NCI-H345 treated with DMSO at 0.1 percent for 48 hours (cell line): ENCODE measurements around the gene AGAP3.

Experiments used
- DNase-seq: peaks from one replicate; lab custom pipeline; 2025; ENCODE audit not compliant: unreplicated experiment; lab: John Stamatoyannopoulos, UW

The AGAP3 gene

DNA sequence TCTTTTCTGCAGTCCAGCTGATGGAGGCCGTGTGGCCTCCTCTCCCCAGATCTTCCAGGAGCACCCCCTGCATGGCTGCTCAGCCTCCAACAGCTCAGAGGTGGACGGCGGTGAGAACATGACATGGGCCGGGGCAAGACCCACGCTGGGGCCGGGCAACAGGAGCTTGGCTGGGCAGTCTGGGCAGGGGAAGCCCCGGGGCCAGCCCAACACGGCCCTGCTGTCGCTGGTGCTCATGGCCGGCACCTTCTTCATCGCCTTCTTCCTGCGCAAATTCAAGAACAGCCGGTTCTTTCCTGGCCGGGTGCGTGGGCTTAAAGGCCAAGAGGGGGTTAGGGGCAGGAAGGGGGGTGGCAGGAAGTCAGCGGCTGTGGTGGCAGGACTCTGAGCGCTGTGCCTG is 12.3 kb upstream of the AGAP3 start:
- DNase-seq, result no peak

DNA sequence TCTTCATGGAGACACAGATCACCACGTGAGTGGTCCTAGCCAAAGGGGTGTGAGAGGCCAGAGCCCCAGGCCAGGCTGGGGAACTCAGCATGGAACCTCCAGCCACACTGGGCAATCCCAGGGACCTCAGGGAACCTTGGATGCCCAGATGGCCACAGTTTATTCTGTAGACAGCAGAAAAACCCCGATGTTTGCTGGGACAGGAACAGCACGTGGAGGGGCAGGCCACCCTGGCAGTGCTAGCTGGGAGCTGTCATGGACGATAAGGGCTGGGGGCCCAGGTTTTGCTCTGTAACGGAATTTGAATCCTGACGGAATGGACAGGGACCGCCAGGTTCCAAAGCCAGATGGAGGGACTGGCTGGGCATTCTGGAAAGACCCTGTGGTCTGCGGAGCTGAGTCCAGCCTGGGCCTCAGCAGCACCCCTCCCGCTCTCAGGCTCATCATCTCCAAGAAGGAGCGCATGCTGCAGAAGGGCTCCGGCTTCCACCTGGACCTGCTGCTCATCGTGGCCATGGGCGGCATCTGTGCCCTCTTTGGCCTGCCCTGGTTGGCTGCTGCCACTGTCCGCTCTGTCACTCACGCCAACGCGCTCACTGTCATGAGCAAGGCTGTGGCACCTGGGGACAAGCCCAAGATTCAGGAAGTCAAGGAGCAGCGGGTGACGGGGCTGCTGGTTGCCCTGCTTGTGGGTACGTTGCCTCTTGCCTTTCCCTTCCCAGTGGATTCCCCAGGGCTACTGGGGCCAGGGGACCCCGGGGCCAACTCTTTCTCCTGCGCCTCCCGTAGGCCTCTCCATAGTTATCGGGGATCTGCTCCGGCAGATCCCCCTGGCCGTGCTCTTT is 11.2 kb upstream of the AGAP3 start:
- DNase-seq, result no peak

DNA sequence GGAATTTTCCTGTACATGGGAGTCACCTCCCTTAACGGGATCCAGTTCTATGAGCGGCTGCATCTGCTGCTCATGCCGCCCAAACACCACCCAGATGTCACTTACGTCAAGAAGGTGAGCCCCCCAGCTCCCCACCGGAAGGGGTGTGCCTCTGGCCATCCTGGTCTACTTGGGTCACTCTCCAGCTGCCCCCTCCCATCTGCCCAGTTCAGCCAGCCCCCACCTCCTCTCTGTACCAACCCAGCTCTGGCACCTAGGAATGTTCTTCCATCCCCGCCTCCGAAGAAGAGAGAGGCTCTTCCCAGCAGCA is 10.7 kb upstream of the AGAP3 start:
- DNase-seq, result no peak

DNA sequence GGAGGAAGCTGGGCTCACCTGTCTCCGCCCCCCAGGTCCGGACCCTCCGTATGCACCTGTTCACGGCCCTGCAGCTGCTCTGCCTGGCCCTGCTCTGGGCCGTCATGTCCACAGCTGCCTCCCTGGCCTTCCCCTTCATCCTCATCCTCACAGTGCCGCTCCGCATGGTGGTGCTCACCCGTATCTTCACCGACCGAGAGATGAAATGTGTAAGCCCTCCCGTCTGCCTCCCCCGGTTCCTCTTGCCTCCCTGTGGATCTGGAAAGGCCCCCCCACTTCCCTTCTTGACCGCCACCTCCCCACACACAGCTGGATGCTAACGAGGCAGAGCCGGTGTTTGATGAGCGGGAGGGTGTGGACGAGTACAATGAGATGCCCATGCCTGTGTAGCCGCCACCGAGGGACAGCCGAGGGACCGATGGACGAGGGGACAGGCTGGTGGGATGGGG is 10.3 kb upstream of the AGAP3 start:
- DNase-seq, result no peak

DNA sequence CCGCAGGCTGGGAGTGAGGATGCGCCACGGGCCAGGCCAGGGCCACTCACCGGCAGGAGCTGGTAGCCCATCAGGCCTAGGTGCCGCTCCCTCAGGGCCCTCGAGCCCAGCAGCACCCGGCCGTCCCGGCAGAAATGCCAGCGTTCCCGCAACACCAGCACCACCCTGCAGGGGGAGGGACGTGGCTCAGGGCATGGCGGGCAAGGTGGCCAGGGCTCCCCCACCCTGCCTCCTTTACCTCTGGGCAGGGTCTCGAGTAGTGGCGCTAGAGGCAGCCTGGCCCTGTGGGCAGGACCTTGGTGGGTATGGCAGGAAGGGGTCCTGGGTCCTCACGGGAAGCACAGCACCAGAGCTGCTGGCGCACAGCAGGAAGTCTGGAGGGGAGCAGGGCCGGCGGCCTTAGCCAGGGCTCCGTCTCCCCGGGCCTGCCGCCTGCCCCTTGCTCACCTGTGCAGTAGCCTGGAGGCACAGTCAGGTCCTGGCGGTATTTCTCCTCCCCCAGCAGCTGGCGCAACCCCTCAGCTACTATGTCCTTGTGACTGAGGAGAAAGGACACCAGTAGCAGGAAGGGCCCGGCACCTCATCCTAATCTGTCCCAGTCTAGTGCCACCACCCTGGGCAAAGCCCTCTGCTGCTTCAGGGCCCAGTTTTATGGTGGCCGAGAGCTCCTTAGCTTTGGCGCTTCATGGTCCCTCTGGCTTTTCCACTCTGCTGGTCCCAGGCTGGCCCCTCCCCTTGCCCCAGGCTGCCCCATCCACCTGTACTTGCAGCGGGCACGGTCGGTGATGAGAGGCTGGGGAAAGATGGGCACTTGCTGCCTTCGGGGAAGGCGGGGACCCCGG is 9.2 kb upstream of the AGAP3 start:
- DNase-seq, result no peak

DNA sequence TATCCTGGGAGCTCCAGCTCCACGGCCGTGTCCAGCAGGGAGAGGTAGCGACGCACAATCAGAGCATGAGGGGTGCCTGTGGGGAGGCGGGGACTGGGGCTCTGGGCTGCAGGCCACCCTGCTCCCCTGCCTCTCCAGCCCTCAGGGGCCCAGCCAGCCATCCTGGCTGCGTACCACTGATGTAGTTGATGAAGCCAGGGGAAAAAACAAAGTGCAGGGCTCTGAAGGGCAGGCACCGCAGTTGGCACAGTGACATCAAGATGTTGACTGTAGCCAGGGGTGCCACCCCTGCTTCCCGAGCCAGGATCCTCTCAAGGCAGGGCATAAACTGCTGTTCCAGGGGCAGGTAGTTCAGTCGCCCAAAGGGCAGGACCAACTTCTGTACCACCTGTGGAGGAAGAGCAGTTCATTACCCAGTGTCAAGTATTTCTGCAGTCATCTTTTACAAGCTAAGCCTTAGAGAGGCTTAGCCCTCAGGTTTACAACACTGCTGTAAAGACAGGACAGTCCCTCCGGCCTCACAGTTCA is 8.5 kb upstream of the AGAP3 start:
- DNase-seq, result no peak

DNA sequence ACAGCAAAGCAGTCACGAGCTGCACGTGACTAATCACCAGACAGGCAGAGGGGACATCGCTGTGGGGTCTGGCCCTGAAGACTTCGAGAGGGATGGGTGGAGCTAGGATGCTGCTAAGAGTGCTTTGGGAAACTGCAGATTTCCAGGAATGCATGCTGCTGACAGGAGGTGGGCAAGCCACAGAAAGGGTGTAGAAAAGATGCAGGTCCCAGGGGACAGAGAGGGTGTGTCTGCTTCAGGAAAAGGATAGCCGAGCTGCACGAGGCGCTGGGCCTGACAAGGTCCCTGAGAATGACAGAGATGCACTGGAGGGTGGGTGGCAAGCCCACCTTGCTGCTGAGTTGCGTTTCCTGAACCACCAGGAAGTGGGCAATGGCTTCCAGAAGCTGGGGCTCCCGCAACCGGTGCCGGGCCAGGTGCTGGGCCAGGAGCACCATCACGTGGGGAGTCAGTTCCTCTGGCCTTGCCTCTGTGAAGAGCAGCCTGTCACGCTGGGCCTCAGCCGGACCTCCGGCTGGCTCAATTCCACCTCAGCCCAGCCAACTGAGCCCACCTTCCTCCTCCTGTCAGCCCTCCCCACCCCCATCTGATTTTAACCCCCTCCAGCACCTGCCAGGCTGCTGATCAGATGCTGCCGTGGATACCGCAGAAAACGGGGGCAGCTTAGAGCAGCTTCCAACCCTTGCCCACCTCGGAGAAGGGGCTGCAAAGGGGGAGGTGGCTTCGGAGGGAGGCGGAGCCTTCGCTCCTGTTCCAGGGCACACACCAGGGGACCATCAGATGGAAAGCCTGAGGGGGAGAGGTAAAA is 7.8 kb upstream of the AGAP3 start:
- no peak for DNase-seq

DNA sequence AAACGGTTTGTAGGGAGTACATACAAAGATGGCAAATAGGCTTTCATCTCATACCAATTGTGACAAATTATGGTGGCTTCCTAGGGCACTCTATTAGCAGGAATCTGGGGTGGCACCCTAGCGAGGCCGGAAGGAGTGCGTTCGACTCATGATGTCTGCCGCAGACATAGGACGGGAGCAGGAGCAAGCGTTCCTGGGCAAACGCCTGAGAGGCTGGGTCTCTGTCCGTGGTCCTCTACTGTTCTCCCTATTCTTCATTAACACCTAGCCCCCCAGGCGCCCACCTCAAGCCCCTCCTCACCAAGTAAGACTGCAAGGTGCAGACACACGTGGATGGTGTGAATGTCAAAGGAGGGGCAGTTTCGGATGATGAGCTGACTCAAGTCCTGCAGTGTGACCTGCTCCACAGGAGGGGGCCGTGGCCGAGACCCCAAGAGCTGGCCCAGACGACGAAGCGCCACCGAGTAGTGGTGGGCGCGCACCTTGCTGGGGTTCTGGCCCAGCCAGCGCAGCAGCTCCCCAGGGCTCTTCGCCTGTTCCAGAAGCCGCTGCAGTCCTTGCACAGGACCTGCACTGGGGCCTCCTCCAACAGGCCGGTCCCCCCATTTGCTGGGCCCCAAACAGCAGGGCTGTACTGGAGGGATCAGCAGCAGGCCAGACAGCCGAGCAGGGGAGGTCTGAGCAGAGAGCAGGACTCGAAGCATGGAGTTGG is 6.9 kb upstream of the AGAP3 start:
- DNase-seq, result no peak

DNA sequence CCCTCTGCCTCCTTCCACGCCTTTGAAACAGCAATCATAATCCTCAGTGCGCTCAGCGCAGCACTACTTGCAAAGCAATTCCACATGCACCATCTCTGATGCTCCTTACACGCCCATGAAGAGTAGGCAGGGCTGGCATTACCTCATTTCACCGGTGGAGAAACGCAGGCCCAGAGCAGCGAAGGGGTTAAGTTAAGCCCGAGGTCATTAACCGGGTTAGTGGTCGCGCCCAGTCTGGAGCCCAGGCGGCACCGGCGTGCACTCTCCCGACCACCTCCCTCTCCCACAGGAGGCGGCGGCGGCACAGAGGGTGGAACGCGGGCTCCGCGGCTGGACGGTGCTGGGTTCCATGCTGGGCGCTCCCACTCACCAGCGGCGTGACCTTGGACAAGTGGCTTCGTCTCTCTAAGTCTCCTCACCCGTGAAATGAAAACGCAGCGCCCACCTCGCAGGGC is 6.2 kb upstream of the AGAP3 start:
- DNase-seq, result no peak

DNA sequence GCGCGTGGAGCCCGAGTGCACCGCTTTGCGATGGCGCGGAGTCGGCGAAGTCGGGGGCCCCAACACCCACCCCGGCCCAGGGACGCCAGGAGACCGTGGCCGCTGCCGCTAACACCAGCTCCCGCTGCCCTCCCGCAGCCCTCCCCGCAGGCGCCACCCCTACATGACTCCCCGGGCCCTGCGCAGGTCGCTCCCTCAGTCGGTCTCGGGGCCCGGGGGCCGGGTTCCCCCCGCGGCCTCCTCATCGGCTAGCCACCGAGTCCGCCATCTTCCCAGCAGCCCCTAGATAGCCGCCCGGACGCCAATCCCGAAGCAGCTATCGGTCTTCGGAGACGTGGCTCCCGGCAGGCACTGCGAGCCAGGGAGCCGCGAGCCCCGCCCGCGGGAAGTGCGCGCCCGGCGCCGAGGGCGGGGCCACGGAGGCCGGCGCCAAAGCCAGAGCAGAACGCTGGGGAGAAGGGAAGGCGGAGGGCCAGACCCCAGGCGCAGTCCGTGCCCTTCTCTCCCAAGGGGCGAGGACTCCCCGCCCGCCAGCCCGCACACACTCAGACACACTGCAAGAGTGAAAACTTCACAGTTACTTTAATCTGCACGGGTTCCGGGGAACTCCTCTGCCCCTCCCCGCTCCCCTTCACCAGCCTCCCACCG is 5.6 kb upstream of the AGAP3 start, which contains the start of gene FASTK:
FASTK (minus strand) TSS at position 288 of the 648 bp plus-strand sequence; CDS start at position 245, 43 bp downstream.
- peak; percentile 83 for DNase-seq

DNA sequence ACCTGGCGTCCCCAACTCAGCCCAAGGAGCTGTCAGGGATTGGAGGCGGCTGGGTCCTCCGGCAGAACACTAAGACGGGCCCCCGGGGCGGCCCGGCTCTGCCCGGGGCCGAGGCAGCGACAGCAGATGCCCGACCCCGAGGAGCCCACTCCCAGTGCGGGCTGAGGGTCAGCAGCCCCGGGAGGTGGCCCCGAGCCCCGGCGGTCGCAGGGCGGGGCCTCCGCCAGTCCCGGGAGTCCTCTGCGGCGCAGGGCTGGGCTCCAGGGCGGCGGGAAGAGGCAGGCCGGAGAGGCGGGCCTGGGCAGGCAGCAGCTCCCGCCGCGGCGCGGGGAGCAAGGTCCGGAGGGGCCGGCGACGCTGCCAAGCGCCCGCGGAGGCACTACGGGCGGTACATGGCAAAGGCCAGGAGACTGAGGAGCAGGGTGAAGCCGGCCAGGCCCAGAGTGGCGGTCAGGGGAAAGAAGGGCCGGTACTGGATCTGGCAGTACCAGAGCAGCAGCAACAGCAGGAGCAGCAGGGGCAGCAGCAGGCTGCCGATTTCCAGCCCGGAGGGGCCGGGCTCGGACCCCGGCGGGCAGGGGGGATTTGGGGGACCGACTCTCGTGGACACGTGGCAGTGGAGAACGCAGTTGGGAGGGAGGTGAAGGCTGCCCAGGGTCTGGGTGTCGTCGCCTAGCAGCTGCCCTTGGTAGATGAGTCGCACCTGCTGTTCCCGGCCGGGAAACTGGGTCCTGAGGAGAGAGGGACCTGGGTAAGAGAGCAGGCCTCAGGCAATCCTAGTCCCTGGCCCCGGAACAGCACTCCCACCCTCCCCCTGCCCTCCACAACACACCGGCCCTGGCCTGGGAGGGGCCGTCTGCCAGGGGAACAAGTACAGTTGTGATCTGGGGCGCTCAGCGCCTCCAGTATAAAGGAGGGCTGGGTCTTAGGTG is 4.8 kb upstream of the AGAP3 start:
- no peak for DNase-seq

DNA sequence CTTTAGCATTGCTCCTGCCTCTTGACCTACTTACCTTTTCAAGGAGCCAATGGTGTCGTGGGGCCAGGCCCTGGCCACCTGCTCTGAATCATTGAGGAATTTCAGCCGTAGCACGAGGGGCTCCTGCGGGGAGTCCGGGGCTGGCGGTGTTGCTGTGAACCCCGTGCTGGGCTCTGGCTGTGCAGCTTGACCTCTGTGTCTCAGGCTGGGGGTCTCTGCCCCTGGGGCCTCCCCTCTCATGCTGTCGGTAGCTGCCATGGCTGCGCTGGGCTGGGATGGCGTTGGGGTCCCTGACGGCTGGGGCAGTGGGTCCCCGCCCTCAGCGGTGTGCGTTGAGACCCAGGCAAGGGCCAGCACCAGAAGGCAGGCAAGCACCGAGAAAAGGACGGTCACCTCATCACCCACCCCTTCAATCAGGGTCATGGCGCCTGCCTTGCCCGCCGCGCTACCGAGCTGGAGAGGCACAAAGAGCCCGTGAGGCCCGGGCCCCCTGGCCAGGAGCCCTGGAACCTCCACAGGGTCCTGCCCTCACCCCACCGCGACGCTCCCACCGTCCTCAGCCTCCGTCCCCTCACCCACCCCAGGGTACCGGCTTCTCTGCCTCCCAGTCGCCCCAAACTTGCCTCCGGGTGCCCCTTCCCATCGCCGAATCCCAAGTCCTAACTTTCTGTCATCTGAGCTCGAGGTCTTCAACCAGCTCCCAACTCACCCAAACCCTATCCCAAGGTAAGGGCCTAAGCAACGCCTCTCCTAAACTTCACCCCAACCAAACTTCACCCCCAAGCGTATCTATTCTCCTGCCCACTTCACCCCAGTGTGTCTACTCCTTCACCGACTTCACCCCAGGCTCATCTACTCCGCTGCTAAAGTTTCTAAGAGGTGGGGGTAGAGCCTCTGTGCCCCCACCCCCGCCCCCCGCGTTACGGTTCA is 3.9 kb upstream of the AGAP3 start:
- no peak for DNase-seq

DNA sequence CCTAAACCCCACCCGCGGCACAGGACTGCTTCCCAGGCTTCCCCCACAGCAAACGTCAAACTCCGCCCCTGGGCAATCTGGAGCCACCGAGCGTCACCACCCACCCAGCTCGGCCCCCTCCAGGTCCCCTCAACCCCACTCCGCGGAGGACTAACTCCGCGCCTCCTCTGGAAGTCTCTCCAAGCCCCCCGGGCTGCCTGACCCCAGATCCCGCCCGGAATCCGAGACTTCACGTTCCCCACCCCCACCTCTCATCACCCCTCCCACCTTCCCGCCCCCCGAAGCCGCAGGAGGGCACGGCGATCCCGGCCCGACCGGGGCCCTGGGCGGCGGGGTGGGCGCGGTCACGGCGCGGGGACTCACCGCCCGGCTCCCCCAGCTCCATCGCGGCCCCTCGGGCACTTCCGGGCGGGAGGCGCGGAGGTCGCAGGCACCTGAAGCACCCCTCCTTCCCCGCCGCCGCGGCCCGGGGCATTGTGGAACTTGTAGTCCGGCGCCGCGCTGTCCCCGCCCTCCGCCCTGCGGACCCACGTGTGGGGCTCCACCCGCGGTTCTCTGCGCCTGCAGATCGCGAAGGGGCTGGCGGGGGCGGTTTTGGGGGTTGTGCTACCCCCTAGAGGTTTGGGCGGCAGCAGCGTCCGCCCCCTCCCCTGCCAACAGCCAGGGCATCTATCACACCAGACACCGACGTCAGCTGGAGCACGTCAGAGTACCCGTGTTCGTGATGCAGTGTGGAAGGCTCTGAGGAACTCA is 3.0 kb upstream of the AGAP3 start, which contains the start of gene TMUB1:
TMUB1 (minus strand) TSS at position 423 of the 753 bp plus-strand sequence. CDS start 930 bp downstream, outside the sequence.
- DNase-seq, result peak; percentile 56

DNA sequence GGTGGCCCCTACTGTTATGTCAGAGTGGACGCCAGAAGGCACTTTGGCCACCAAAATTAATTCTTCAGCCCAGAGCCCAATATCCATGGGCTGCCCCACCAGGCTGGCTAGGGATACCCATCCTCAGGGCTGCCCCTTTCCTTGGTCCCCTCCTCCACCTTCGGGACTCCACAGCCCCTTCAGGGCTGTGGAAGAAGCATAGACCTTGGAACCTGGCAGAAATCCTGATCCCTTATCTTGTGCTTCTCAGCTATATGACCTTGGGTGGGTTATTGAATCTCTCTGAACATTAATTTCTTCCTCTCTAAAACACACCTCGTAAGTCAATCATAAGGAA is 2.5 kb upstream of the AGAP3 start:
- no peak for DNase-seq

DNA sequence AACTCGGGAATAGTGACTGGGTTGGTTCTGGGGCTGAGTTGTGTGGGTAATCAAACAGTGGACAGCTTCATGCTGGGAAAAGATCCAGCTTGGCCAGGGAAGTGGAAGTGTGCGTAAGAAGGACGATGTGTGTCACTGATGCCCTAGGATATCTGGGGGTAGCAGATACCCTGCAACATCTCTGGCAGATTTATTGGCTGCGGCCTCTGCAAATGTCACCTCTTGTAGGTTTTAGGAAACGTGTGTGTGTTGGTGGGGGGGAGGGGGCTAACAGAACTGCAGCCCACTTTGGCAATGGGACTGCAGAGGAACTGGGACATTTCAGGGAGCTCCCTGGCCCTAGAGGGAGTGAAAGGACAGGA is 965 bp upstream of the AGAP3 start:
- DNase-seq, result no peak

DNA sequence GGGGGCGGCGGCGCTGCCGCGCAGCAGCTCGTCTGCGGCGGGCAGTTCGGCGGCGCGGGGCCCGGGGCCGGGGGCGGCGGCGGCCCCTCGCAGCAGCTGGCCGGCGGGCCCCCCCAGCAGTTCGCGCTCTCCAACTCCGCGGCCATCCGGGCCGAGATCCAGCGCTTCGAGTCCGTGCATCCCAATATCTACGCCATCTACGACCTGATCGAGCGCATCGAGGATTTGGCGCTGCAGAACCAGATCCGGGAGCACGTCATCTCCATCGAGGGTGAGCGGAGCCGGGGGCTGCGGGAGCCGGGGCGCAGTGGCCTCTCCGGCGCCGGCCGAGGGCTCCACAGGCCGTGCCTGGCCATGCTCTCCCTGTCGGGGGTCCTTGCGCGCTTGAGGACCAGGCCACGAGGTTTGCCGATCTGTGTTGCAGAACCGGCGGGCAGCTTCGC is 548 bp downstream of the AGAP3 start:
- DNase-seq, result no peak
